OCI-LY1 (cell line): ENCODE data around the gene NSRP1.

Source experiments
- H2AFZ ChIP-seq: fragments of 200-600 bp; sonication (generic), shearing (Covaris generic); 2 replicates; pipeline ENCODE4 v1.6.0; 2014; ENCODE audit warnings: antibody characterized with exemption, mild to moderate bottlenecking, low read length
- H3F3A ChIP-seq: fragments of 200-600 bp; sonication (generic), shearing (Covaris generic); 2 replicates; pipeline ENCODE4 v1.6.0; 2014; ENCODE audit warnings: mild to moderate bottlenecking, antibody characterized with exemption, low read length, moderate library complexity; ENCODE audit not compliant: insufficient read depth
- H3K27ac ChIP-seq: fragments of 200-600 bp; sonication (generic); 2 replicates; pipeline ENCODE4 v1.5.1; 2014; ENCODE audit warnings: low read length, mixed run types, mild to moderate bottlenecking, low read depth; ENCODE audit not compliant: poor library complexity, severe bottlenecking
- H3K27me3 ChIP-seq: fragments of 200-600 bp; sonication (generic); 2 replicates; pipeline ENCODE4 v1.6.0; 2014; ENCODE audit warnings: antibody characterized with exemption, mild to moderate bottlenecking, low read length, moderate library complexity; ENCODE audit not compliant: insufficient read depth
- H3K36me3 ChIP-seq: fragments of 200-600 bp; sonication (generic); 2 replicates; pipeline ENCODE4 v1.6.1; 2014; ENCODE audit warnings: mild to moderate bottlenecking, antibody characterized with exemption, low read length, moderate library complexity, mixed read lengths; ENCODE audit not compliant: insufficient read depth
- H3K4me1 ChIP-seq: fragments of 200-600 bp; sonication (generic); 2 replicates; pipeline ENCODE4 v1.5.1; 2014; ENCODE audit warnings: mild to moderate bottlenecking, low read length, moderate library complexity; ENCODE audit not compliant: insufficient read depth, severe bottlenecking
- H3K4me2 ChIP-seq: fragments of 200-600 bp; sonication (generic), shearing (Covaris generic); 2 replicates; pipeline ENCODE4 v1.6.1; 2014; ENCODE audit warnings: low read length
- H3K4me3 ChIP-seq: fragments of 200-600 bp; sonication (generic); 2 replicates; pipeline ENCODE4 v1.5.1; 2014; ENCODE audit warnings: low read length, low read depth, mild to moderate bottlenecking, mixed read lengths; ENCODE audit not compliant: poor library complexity, severe bottlenecking
- H3K79me2 ChIP-seq: fragments of 200-600 bp; shearing (Covaris generic); 2 replicates; pipeline ENCODE4 v1.6.1; 2016; ENCODE audit warnings: mixed run types, low read length, mixed read lengths; ENCODE audit not compliant: insufficient read depth
- H3K9ac ChIP-seq: fragments of 200-600 bp; sonication (generic), shearing (Covaris generic); 2 replicates; pipeline ENCODE4 v1.6.1; 2014; ENCODE audit warnings: mild to moderate bottlenecking, low read length, mixed read lengths
- H3K9me2 ChIP-seq: fragments of 200-600 bp; sonication (generic), shearing (Covaris generic); 2 replicates; pipeline ENCODE4 v1.6.1; 2014; ENCODE audit warnings: low read depth, mild to moderate bottlenecking, low read length, mixed read lengths
- H3K9me3 ChIP-seq: fragments of 200-600 bp; shearing (Covaris generic); 2 replicates; pipeline ENCODE4 v1.6.1; 2014; ENCODE audit warnings: low read length, mixed read lengths
- H4K20me1 ChIP-seq: fragments of 200-600 bp; sonication (generic), shearing (Covaris generic); 2 replicates; pipeline ENCODE4 v1.6.0; 2016; ENCODE audit warnings: mild to moderate bottlenecking, low read length; ENCODE audit not compliant: insufficient read depth
- EZH2 ChIP-seq: fragments of 200-600 bp; sonication (generic), shearing (Covaris generic); IDR thresholded peaks from 2 replicates; pipeline ENCODE4 v1.8.0; 2017; ENCODE audit warnings: borderline replicate concordance, mixed run types, mild to moderate bottlenecking, antibody characterized with exemption, low read length, moderate library complexity, mixed read lengths
- TF ChIP-seq, protein P1 (sequence below): fragments of 200-600 bp; sonication (generic), shearing (Covaris generic); IDR thresholded peaks from 2 replicates; pipeline ENCODE4 v1.5.1; 2017; ENCODE audit warnings: mild to moderate bottlenecking, antibody characterized with exemption, low read length, moderate library complexity, mixed read lengths

NSRP1 gene

DNA sequence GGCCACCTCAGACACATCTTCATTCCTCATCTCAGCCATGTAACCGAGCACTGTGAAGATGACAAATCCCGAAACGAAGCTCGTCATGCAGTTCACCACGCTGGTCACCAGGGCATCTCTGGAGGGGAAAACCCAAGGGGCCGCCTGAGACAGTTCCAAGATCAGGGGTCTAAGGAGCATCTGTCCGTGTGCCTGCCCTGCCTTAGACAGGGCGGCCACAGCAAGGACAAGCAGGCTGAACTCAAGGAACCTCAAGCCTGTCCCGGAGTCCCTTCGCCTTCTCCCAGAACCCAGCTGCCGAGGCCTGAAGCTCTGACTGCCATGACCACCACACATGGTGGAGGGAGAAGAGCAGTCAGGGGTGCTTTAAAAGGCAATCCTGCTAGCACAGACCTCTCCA is 96.1 kb downstream of the NSRP1 start:
- no peaks in the 10 kb centered on the region for H3K79me2 ChIP-seq
- no peak overlapping the region for H3K9ac ChIP-seq
- no peak overlapping the region for H2AFZ ChIP-seq
- H3K9me2 ChIP-seq: no peaks in the 10 kb centered on the region
- H3K36me3 ChIP-seq: no peaks in the 10 kb centered on the region
- no peaks in the 10 kb centered on the region for H3K4me1 ChIP-seq
- no peak overlapping the region for H3K4me3 ChIP-seq
- H3K27ac ChIP-seq: no peak overlapping the region
- no peak overlapping the region for H3K4me2 ChIP-seq
- H3K9me3 ChIP-seq: no peaks in the 10 kb centered on the region
- H3F3A ChIP-seq: no peaks in the 10 kb centered on the region
- H4K20me1 ChIP-seq: no peaks in the 10 kb centered on the region
- TF ChIP-seq EZH2: no peak
- TF ChIP-seq, protein P1, sequence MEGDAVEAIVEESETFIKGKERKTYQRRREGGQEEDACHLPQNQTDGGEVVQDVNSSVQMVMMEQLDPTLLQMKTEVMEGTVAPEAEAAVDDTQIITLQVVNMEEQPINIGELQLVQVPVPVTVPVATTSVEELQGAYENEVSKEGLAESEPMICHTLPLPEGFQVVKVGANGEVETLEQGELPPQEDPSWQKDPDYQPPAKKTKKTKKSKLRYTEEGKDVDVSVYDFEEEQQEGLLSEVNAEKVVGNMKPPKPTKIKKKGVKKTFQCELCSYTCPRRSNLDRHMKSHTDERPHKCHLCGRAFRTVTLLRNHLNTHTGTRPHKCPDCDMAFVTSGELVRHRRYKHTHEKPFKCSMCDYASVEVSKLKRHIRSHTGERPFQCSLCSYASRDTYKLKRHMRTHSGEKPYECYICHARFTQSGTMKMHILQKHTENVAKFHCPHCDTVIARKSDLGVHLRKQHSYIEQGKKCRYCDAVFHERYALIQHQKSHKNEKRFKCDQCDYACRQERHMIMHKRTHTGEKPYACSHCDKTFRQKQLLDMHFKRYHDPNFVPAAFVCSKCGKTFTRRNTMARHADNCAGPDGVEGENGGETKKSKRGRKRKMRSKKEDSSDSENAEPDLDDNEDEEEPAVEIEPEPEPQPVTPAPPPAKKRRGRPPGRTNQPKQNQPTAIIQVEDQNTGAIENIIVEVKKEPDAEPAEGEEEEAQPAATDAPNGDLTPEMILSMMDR: no peak
- H3K27me3 ChIP-seq: no peaks in the 10 kb centered on the region; the same call in 1 of the 2 replicates

DNA sequence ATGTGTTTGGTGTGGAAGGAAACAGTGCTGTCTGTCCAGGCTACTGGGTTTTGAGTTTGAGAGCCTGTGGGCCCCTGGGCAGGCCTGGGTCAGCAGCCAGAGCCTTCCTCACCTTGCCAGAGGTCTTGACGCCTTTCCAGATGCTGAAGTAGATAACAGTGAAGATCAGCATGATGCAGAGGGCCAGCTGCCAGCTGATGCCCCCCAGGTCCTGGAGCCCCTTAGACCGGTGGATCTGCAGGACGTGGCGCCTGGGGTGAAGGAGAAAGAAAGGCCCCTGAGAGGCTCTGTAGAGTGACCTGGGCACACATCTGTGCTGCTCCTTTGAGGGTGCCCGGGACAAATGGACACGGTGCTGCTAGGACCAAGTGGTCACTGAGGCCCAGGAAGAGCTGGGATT is 100.4 kb downstream of the NSRP1 start:
- no peak for TF ChIP-seq EZH2
- TF ChIP-seq, protein P1: no peak
- no peak overlapping the region for H2AFZ ChIP-seq
- no peak overlapping the region for H3K4me2 ChIP-seq
- no peak overlapping the region for H3K9ac ChIP-seq
- H3K27ac ChIP-seq: no peak overlapping the region
- no peaks in the 10 kb centered on the region for H3K79me2 ChIP-seq
- no peaks in the 10 kb centered on the region for H3K9me3 ChIP-seq
- no peaks in the 10 kb centered on the region for H3K36me3 ChIP-seq
- no peaks in the 10 kb centered on the region for H3K27me3 ChIP-seq
- H3K4me1 ChIP-seq: no peaks in the 10 kb centered on the region
- H4K20me1 ChIP-seq: no peaks in the 10 kb centered on the region
- H3K9me2 ChIP-seq: no peaks in the 10 kb centered on the region
- H3K4me3 ChIP-seq: no peak overlapping the region
- no peaks in the 10 kb centered on the region for H3F3A ChIP-seq

DNA sequence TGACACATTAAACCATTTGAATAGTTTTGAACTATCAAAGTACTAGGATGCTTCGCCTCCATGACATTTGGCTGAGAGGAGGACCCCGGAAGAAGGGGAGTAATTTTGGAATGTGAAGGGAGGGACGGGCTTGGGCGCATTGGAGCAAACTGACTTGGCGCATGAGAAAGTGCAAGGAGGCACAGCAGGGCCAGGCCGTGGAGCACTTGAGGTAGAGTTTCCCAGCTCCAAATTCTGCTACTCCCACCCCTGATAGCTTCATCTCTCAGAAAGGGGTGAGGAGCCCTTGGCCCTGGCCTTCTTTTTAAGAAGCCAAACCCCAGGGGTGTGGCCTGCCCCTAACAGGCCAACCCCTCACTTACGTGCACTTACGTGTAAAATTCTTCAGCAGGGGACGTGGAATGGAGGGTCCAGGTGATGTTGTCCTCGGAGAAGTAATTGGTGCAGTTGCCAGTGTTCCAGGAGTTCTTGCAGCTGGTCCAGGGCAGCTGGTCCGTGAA is 101.2 kb downstream of the NSRP1 start:
- H3K9me2 ChIP-seq: no peaks in the 10 kb centered on the region
- no peak overlapping the region for H2AFZ ChIP-seq
- H3K4me1 ChIP-seq: no peaks in the 10 kb centered on the region
- H3K4me2 ChIP-seq: no peak overlapping the region
- H3K79me2 ChIP-seq: no peaks in the 10 kb centered on the region
- H4K20me1 ChIP-seq: no peaks in the 10 kb centered on the region
- no peak for TF ChIP-seq EZH2
- TF ChIP-seq, protein P1: no peak
- no peak overlapping the region for H3K9ac ChIP-seq
- H3F3A ChIP-seq: no peaks in the 10 kb centered on the region
- H3K36me3 ChIP-seq: no peaks in the 10 kb centered on the region
- H3K4me3 ChIP-seq: no peak overlapping the region
- H3K9me3 ChIP-seq: no peaks in the 10 kb centered on the region
- H3K27ac ChIP-seq: no peak overlapping the region
- H3K27me3 ChIP-seq: no peaks in the 10 kb centered on the region
